HG03460 (cell line): ENCODE results near the gene SPATA6L.
A peak's percentile ranks its signal among the peaks of the same experiment; 100 is the strongest.
"Not testable (repeated sequence)": the region's sequence is repeated elsewhere in the genome, so short reads cannot be mapped to it uniquely, and the experiment has no call there.

Source experiments
- ATAC-seq: cut with Tn5 transposase; IDR thresholded peaks from one replicate; pipeline ENCODE4 v1.9.1; 2021; ENCODE audit not compliant: unreplicated experiment

The SPATA6L gene

GRCh38 chr9:4677392-4677791, 11.1 kb upstream of the SPATA6L start:
- ATAC-seq: no peak

- ATAC-seq: no peak
These were observed 8.5 kb upstream of the SPATA6L start for GRCh38 chr9:4674783-4675182.

GRCh38 chr9:4671737-4672136, 5.5 kb upstream of the SPATA6L start:
- no peak for ATAC-seq

- no peak for ATAC-seq
These were observed 4.3 kb upstream of the SPATA6L start for GRCh38 chr9:4670591-4670990.

DNA sequence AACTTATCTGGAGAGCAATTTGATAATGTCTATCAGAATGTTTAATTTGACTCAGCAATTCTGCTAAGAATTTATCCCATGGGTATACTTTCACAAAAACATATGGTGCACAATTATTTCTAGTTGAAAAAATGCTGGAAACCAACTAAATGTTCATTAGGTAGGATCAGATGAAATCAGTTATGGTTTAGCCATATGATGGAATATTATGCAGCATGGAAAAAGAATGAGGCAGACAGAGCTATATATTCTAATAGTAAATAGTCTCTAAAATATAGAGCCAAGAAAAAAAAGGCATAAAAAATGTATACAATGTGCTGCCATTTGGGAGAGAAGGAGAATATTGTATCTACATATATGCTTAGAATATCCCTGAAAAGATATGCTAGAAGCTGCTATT, 3.6 kb upstream of the SPATA6L start:
- ATAC-seq: no peak

DNA sequence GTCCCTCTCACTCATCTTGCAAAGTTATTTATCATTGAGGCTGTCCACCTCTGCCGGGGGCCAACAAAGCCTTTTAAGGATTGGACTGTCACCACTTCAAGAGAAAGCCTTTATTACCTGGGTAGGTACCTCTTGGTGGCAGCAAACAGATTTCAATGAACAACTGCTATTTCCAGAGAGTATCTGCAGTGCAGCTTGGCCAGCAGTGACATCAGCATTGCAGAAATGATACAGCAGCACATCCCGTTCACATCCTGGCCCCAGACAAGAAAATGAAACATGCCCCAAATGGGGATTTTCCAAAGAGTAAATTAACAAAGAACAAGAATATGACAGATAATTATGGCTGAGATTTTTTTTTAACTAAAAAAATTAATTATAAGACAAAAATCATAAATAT, 2.3 kb upstream of the SPATA6L start:
- ATAC-seq: no peak

- ATAC-seq: no peak
These were observed 1.4 kb upstream of the SPATA6L start for GRCh38 chr9:4667681-4668080.

DNA sequence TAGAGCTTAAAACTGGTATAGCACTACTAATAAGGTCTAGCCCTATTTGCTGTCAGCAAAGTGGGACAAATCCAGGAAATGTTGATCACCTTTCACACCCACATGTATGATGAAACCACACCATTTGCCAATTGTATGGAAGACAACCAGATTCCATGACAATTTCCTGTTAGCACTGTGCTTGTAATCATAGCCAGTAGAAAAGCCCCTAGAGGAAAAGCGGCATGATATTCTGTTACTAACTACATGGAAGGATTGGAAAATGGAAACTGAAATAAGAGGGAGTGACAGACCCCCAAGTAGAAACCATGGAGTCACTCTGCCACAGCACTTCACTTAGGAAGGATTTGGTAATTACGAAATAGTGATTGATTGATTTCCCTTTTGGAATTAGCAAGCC, 923 bp downstream of the SPATA6L start:
- no peak for ATAC-seq

- no peak for ATAC-seq
These were observed 2.3 kb downstream of the SPATA6L start for GRCh38 chr9:4663956-4664355.

GRCh38 chr9:4662989-4663792, 3.1 kb downstream of the SPATA6L start:
- ATAC-seq: no peak

DNA sequence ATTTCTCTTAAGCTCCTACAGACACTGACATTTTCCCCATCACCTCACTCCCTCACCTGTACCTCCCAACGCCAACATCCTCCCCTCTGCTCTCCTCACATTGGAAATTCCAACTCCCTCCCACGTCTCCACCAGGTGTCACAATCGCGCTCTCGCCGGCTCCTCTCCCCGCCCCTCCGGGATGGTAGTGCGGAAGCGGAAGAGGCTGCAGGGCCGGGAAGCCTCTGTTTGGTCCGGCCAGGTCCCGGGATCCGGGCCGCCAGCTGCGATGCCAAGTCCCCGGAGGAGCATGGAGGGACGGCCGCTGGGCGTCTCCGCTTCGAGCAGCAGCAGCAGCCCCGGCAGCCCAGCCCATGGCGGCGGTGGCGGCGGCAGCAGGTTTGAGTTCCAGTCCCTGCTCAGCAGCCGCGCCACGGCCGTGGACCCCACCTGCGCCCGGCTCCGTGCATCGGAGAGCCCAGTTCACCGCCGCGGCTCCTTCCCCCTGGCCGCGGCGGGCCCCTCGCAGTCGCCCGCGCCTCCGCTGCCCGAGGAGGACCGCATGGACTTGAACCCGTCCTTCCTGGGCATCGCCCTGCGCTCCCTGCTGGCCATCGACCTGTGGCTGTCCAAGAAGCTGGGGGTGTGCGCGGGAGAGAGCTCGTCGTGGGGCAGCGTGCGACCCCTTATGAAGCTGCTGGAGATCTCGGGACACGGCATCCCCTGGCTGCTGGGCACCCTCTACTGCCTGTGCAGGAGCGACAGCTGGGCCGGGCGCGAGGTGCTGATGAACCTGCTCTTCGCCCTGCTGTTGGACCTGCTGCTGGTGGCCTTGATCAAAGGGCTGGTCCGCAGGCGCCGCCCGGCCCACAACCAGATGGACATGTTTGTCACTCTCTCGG, 3.9 kb downstream of the SPATA6L start, which contains the start of gene PLPP6:
Gene PLPP6, plus strand, starts transcription at position 187 of the 881 bp plus-strand sequence. Its CDS starts 82 bp downstream, at position 269.
- ATAC-seq: peak; percentile 88

DNA sequence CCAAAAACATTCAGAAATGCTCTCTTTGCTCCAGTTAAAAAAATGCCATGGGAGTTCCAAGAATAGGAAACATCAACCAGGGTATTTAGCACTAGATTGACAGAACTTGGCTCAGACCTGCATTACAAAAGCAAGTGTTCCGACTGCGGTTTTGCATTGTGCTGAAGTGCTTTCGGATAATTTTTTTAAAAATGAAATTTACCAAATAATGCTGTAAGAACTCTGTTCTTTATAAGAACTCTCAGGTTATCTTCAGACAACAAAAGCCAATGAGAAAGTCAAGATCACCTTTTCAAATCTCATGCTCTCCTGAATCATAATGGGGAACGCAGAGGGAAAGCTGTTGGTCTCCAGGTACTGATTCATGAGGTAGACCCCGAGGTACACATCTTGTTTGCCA, 4.7 kb downstream of the SPATA6L start:
- no peak for ATAC-seq

DNA sequence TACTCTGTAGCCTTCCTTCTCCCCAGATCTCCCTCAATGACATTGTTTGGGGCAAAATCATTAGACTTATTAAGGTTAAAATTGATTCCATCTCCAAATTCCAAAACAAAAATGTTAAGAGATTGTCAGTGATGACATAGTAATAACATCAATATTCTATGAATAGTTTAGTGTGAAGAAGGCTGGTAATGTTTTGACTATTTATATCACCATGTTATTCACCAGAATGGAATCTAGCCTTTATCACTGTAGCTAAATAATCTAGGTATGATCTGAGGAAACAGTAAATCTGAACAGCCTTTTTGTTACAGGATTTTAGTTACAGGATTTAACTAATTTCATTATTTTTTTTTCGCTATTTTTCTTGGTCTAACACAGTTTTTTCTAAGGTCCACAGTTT, 5.1 kb downstream of the SPATA6L start:
- ATAC-seq: no peak

GRCh38 chr9:4660665-4661064, 5.6 kb downstream of the SPATA6L start:
- not testable (repeated sequence) for ATAC-seq

GRCh38 chr9:4657426-4658159, 8.7 kb downstream of the SPATA6L start:
- ATAC-seq: no peak

DNA sequence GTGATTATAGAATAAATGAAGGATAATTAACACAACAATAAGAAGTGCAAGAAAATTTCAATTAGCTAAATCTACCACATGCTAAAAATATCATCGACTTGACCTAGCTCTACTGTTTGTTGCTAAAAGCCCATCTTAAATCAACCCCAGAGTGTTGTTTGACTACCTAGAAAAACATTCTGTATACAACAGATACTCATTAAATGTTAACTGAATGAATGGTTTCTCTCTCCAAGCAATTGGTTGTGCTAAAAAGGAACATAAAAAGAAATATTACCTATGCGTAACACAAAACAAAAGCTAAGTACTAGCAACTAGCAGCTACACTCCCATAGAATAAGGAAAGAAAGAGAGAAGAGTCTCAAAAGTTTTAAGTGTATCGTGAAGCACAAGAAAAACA, 9.7 kb downstream of the SPATA6L start:
- no peak for ATAC-seq

DNA sequence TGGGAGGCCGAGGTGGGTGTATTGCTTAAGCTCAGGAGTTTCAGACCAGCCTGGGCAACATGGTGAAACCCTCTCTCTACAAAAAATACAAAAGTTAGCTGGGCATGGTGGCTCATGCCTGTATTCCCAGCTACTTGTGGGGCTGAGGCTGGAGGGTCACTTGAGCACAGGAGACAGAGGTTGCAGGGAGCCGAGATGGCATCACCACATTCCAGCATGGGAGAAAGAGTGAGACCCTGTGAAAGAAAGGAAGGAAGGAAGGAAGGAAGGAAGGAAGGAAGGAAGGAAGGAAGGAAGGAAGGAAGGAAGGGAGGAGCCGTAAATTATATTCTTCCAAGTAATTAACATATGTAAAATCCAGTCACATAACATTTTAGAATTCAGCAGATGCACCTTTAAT, 10.1 kb downstream of the SPATA6L start:
- ATAC-seq: not testable (repeated sequence)

- no peak for ATAC-seq
These were observed 11.7 kb downstream of the SPATA6L start for GRCh38 chr9:4654538-4654937.

GRCh38 chr9:4654084-4654483, 12.2 kb downstream of the SPATA6L start:
- no peak for ATAC-seq

- no peak for ATAC-seq
These were observed 23.9 kb downstream of the SPATA6L start for GRCh38 chr9:4642351-4642750.

- ATAC-seq: no peak
These were observed 26.3 kb downstream of the SPATA6L start for GRCh38 chr9:4640027-4640426.
